Neural cell (in vitro differentiated cells): ENCODE measurements around the gene PIGS.

Experiments
- EP300 ChIP-seq: fragments of 450-650 bp; conservative IDR thresholded peaks from 2 replicates; pipeline ENCODE4 v1.6.1; 2014; ENCODE audit warnings: antibody characterized with exemption, mild to moderate bottlenecking, moderate library complexity; ENCODE audit not compliant: poor library complexity, severe bottlenecking
- EZH2 ChIP-seq: fragments of 200-600, 300-800 bp; shearing (Covaris generic), sonication (generic); IDR thresholded peaks from 2 replicates; pipeline ENCODE4 v1.6.1; 2014; ENCODE audit warnings: antibody characterized with exemption, low read length, borderline replicate concordance, mild to moderate bottlenecking; ENCODE audit not compliant: insufficient read depth, poor library complexity, severe bottlenecking
- POLR2AphosphoS5 ChIP-seq: IDR thresholded peaks from 2 replicates; pipeline ENCODE4 v1.6.1; 2012
- RAD21 ChIP-seq: fragments of 450-650 bp; conservative IDR thresholded peaks from 2 replicates; pipeline ENCODE4 v1.6.1; 2014; ENCODE audit warnings: antibody characterized with exemption, mild to moderate bottlenecking, moderate library complexity
- TAF1 ChIP-seq: IDR thresholded peaks from 2 replicates; pipeline ENCODE4 v1.6.1; 2012; ENCODE audit warnings: low read depth
- TF ChIP-seq, protein P1 (sequence below): fragments of 450-650 bp; IDR thresholded peaks from 2 replicates; pipeline ENCODE4 v1.5.1; 2014; ENCODE audit warnings: antibody characterized with exemption, mild to moderate bottlenecking, moderate library complexity; ENCODE audit not compliant: poor library complexity, severe bottlenecking

DNA sequence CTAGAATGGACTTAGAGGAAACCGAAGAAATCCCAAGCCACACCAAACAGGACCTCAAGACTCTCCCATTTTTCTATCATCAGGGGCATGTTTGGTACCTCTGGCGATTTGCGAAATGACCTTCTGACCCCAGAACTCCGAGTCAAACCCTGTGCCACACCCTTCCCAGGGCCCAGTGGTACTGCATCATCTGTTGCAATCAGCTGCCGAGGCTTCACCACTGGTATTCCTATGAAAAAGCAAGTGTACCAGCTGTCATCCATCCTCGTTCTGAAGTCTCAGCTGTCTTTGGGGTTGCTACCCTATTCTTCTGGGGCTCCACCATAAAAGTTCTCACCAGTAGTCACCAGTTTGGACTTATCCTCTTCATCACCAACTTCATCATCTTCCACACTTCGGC, 45.0 kb upstream of the PIGS start:
- TF ChIP-seq, protein P1, sequence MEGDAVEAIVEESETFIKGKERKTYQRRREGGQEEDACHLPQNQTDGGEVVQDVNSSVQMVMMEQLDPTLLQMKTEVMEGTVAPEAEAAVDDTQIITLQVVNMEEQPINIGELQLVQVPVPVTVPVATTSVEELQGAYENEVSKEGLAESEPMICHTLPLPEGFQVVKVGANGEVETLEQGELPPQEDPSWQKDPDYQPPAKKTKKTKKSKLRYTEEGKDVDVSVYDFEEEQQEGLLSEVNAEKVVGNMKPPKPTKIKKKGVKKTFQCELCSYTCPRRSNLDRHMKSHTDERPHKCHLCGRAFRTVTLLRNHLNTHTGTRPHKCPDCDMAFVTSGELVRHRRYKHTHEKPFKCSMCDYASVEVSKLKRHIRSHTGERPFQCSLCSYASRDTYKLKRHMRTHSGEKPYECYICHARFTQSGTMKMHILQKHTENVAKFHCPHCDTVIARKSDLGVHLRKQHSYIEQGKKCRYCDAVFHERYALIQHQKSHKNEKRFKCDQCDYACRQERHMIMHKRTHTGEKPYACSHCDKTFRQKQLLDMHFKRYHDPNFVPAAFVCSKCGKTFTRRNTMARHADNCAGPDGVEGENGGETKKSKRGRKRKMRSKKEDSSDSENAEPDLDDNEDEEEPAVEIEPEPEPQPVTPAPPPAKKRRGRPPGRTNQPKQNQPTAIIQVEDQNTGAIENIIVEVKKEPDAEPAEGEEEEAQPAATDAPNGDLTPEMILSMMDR = no peak
- TF ChIP-seq POLR2AphosphoS5 = no peak
- no peak for TF ChIP-seq TAF1
- no peak for TF ChIP-seq RAD21
- TF ChIP-seq EP300 = no peak
- no peak for TF ChIP-seq EZH2
